PFSK-1 (cell line): ENCODE results near the gene BTBD9.

Experiments used
- FOXP2 ChIP-seq: optimal IDR thresholded peaks from 2 replicates; pipeline ENCODE3; 2011; ENCODE audit warnings: borderline replicate concordance, control low read depth, inconsistent platforms; ENCODE audit not compliant: insufficient read depth; ENCODE audit errors: extremely low read length, extremely low read depth
- POLR2AphosphoS5 ChIP-seq: IDR thresholded peaks from 2 replicates; pipeline ENCODE4 v1.6.1; 2012; ENCODE audit warnings: low read depth, mild to moderate bottlenecking, control low read depth, low read length, moderate library complexity
- REST ChIP-seq, 2 experiments: IDR thresholded peaks; 2 replicates each; pipeline versions ENCODE4 v1.6.1 to v1.8.0; 2011 to 2012; ENCODE audit warnings: low read depth in 2 of 2, low read length in 2 of 2, control low read depth in 1 of 2, inconsistent platforms in 1 of 2, mild to moderate bottlenecking in 1 of 2, moderate library complexity in 1 of 2; ENCODE audit not compliant: insufficient read depth in 1 of 2
- SIN3A ChIP-seq: IDR thresholded peaks from 2 replicates; pipeline ENCODE4 v1.6.1; 2012; ENCODE audit warnings: mild to moderate bottlenecking, low read length, moderate library complexity, borderline replicate concordance; ENCODE audit not compliant: insufficient read depth
- TAF1 ChIP-seq: IDR thresholded peaks from 2 replicates; pipeline ENCODE4 v1.6.1; 2012; ENCODE audit warnings: low read length, control low read depth, borderline replicate concordance; ENCODE audit not compliant: insufficient read depth

DNA sequence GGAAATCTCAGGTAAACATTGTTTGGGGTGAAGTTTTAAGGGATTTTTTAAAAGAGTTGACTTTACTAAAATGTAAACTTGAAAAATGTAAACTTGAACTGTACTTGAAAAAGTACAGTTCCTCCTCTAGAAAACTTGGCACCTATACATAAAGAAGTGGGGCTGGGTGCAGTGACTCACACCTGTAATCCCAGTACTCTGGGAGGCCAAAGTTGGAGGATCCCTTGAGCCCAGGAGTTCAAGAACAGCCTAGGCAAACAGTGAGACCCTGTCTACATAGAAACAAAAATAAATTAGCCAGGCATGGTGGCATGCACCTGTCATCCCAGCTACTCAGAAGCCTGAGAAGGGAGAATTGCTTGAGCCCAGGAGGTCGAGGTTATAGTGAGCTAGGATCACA is 7.2 kb downstream of the BTBD9 start:
- TF ChIP-seq POLR2AphosphoS5 (no peak), REST (IDR thresholded peaks at IDR 0.05; ENCODE audit: insufficient read depth in 1 of 2, low read depth in 2 of 2, low read length in 2 of 2) (no peak), TAF1 (no peak), SIN3A (no peak), FOXP2 (no peak)
